ENCODE results near the gene NRXN3. TPM values are rescaled to one million over a fixed set of nuclear protein-coding genes. Genes with fewer than 3 reads are reported as not detected.

Gene NRXN3
- total and polyA plus RNA-seq, 2 donors (not counting 1 experiment from before 2014, with no cell fraction given), result not detected

DNA sequence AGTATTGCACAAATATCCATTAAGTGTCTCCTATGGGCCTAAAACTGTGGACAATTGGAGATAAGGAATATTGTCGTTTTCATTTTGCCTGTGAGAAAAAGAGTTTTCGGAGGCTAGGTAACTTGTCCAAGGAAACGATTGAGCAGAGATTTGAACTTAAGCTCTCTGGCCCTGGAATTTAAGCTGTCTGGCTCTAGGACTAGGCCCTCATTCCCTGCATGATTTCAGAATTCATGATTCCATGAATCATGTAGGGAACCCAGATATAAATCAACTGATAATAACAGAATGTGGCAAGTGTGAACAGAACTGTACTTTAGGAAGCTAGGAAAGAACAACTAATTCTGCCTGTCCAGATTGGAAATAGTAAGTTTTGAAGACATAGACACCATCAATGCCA, 1100.2 kb downstream of the NRXN3 start:
- ChIA-PET POLR2A (no interaction called here), CTCF (no interaction called here)
- Mint-ChIP-seq H3K27ac (no peak overlapping the region), H3K9me3 (ENCODE audit: insufficient read depth) (no peaks in the 10 kb centered on the region), H3K4me1 (no peaks in the 10 kb centered on the region), H3K27me3 (no peaks in the 10 kb centered on the region), H3K4me3 (no peak overlapping the region)
- H4K20me1 ChIP-seq (ENCODE audit: control insufficient read depth, insufficient read depth, low read length, poor library complexity, severe bottlenecking), result no peaks in the 10 kb centered on the region
- H2AFZ ChIP-seq (ENCODE audit: insufficient read depth, low read depth, low read length, poor library complexity, severe bottlenecking), result no peak overlapping the region
- ATAC-seq (ENCODE audit: low read depth) (no peak), DNase-seq (no peak)
- WGBS (ENCODE audit: insufficient coverage), result 100% methylated on average over 2 of the region's 3 CpGs
- H3K4me2 ChIP-seq (replicated peaks; ENCODE audit: low read depth, low read length, poor library complexity, severe bottlenecking), result no peak overlapping the region
- H3K4me1 ChIP-seq (ENCODE audit: control insufficient read depth in 2 of 2, insufficient read depth in 2 of 2, low read length in 2 of 2), result no peaks in the 10 kb centered on the region
- TF ChIP-seq, protein P1, sequence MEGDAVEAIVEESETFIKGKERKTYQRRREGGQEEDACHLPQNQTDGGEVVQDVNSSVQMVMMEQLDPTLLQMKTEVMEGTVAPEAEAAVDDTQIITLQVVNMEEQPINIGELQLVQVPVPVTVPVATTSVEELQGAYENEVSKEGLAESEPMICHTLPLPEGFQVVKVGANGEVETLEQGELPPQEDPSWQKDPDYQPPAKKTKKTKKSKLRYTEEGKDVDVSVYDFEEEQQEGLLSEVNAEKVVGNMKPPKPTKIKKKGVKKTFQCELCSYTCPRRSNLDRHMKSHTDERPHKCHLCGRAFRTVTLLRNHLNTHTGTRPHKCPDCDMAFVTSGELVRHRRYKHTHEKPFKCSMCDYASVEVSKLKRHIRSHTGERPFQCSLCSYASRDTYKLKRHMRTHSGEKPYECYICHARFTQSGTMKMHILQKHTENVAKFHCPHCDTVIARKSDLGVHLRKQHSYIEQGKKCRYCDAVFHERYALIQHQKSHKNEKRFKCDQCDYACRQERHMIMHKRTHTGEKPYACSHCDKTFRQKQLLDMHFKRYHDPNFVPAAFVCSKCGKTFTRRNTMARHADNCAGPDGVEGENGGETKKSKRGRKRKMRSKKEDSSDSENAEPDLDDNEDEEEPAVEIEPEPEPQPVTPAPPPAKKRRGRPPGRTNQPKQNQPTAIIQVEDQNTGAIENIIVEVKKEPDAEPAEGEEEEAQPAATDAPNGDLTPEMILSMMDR (IDR thresholded peaks at IDR 0.05), result no peak
- TF ChIP-seq EZH2 (IDR thresholded peaks at IDR 0.05; ENCODE audit: borderline replicate concordance, insufficient read depth, low read depth, low read length, poor library complexity, severe bottlenecking), result no peak
- no peaks in the 10 kb centered on the region for H3K79me2 ChIP-seq (ENCODE audit: control insufficient read depth, insufficient read depth, low read length)
- H3K9ac ChIP-seq (ENCODE audit: low read length), result no peak overlapping the region
- H3K4me3 ChIP-seq (ENCODE audit: control extremely low read depth in 1 of 5, extremely low read depth in 1 of 5, insufficient read depth in 1 of 5, low read depth in 2 of 5, low read length in 4 of 5), result no peak overlapping the region
- H3K9me3 ChIP-seq (ENCODE audit: control extremely low read depth in 1 of 3, control insufficient read depth in 2 of 3, insufficient read depth in 1 of 3, low read length in 2 of 3), result no peaks in the 10 kb centered on the region
- intact Hi-C loops (cut with micrococcal nuclease), result no loop called here
- no peaks in the 10 kb centered on the region for H3K36me3 ChIP-seq (replicated peaks in 1 of 2; ENCODE audit: control extremely low read depth in 1 of 2, control insufficient read depth in 1 of 2, extremely low read depth in 1 of 2, insufficient read depth in 2 of 2, low read length in 1 of 2)
- H3K27ac ChIP-seq (ENCODE audit: low read length in 2 of 2), result no peak overlapping the region
- H3K27me3 ChIP-seq (replicated peaks in 1 of 4; ENCODE audit: control extremely low read depth in 1 of 4, control insufficient read depth in 3 of 4, insufficient read depth in 4 of 4, low read length in 3 of 4), result no peaks in the 10 kb centered on the region

DNA sequence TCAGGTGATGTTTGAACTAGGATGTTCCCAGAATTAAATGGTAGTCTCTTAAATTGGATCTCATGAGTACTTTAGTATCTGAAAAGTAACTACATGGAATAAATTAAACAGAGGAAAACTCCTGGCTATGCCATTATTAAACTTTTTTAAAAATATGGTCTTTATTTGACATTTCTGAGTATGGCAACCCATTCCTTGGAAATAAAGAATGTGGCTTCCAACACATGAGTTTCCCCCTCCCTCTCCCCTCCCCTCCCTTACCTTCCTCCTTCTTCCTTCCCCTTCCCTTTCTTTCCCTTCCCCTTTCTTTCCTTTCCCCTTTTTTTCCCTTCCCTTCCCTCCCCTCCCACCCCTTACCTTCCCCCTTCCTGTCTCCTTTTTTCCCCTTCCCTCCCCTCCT, 1100.9 kb downstream of the NRXN3 start:
- Histone ChIP-seq H3K36me3 (replicated peaks in 1 of 2; ENCODE audit: control extremely low read depth in 1 of 2, control insufficient read depth in 1 of 2, extremely low read depth in 1 of 2, insufficient read depth in 2 of 2, low read length in 1 of 2) (no peaks in the 10 kb centered on the region), H3K79me2 (ENCODE audit: control insufficient read depth, insufficient read depth, low read length) (no peaks in the 10 kb centered on the region), H3K9me3 (ENCODE audit: control extremely low read depth in 1 of 3, control insufficient read depth in 2 of 3, insufficient read depth in 1 of 3, low read length in 2 of 3) (no peaks in the 10 kb centered on the region), H3K4me2 (replicated peaks; ENCODE audit: low read depth, low read length, poor library complexity, severe bottlenecking) (no peak overlapping the region), H3K9ac (ENCODE audit: low read length) (no peak overlapping the region), H3K27me3 (replicated peaks in 1 of 4; ENCODE audit: control extremely low read depth in 1 of 4, control insufficient read depth in 3 of 4, insufficient read depth in 4 of 4, low read length in 3 of 4) (no peaks in the 10 kb centered on the region), H3K4me3 (ENCODE audit: control extremely low read depth in 1 of 5, extremely low read depth in 1 of 5, insufficient read depth in 1 of 5, low read depth in 2 of 5, low read length in 4 of 5) (no peak overlapping the region), H2AFZ (ENCODE audit: insufficient read depth, low read depth, low read length, poor library complexity, severe bottlenecking) (no peak overlapping the region), H4K20me1 (ENCODE audit: control insufficient read depth, insufficient read depth, low read length, poor library complexity, severe bottlenecking) (no peaks in the 10 kb centered on the region), H3K27ac (ENCODE audit: low read length in 2 of 2) (no peak overlapping the region), H3K4me1 (ENCODE audit: control insufficient read depth in 2 of 2, insufficient read depth in 2 of 2, low read length in 2 of 2) (no peaks in the 10 kb centered on the region)
- intact Hi-C loops (cut with micrococcal nuclease), result no loop called here
- Mint-ChIP-seq H3K9me3 (ENCODE audit: insufficient read depth) (no peaks in the 10 kb centered on the region), H3K4me1 (no peaks in the 10 kb centered on the region), H3K4me3 (no peak overlapping the region), H3K27ac (no peak overlapping the region), H3K27me3 (no peaks in the 10 kb centered on the region)
- ATAC-seq (ENCODE audit: low read depth), result no peak
- no peak for DNase-seq
- no peak for TF ChIP-seq EZH2 (IDR thresholded peaks at IDR 0.05; ENCODE audit: borderline replicate concordance, insufficient read depth, low read depth, low read length, poor library complexity, severe bottlenecking)
- TF ChIP-seq, protein P1 (IDR thresholded peaks at IDR 0.05), result no peak
- CTCF ChIA-PET, result no interaction called here
- POLR2A ChIA-PET, result no interaction called here
